GM19468 (cell line): ENCODE measurements around the gene SHISA4.

Experiments used
- ATAC-seq: cut with Tn5 transposase; IDR thresholded peaks from one replicate; pipeline ENCODE4 v1.9.1; 2021; ENCODE audit warnings: mild to moderate bottlenecking, moderate library complexity, moderate number of reproducible peaks; ENCODE audit not compliant: unreplicated experiment; ENCODE audit errors: extremely low read depth

The SHISA4 gene

DNA sequence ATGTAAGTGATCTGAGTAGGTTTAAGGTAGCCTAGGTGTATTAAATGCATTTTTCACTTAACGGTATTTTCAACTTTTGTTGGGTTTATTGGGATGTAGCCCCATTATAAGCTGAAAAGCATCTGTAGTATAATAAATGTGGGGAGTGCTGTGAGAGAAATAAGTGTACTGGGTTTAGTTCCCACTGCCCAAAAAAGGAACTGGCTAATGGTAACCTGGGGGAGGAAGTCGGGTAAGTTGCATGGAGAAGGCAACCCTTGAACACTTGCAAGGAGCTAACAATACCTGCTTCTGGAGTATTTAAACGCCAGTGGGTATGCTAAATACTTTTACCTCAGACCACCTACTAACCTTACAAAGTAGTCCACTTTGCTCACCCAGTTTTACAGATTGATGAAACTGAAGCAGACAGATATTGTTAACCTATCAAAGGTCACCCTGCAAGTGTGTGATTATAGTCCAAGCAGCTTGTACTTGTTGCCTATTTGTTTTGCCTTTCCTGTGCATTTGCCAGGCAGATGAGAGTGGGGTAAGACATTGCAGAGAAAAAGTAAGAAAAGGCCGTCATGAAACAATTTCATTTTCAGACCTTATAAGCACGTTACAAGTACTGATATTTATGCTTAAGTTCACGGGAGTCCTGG lies 7.6 kb upstream of the SHISA4 start:
- ATAC-seq = no peak

- no peak for ATAC-seq
Measured at GRCh38 chr1:201881617-201882016, 7.1 kb upstream of the SHISA4 start.

GRCh38 chr1:201882665-201883132 lies 6.0 kb upstream of the SHISA4 start:
- ATAC-seq = peak; percentile 12

DNA sequence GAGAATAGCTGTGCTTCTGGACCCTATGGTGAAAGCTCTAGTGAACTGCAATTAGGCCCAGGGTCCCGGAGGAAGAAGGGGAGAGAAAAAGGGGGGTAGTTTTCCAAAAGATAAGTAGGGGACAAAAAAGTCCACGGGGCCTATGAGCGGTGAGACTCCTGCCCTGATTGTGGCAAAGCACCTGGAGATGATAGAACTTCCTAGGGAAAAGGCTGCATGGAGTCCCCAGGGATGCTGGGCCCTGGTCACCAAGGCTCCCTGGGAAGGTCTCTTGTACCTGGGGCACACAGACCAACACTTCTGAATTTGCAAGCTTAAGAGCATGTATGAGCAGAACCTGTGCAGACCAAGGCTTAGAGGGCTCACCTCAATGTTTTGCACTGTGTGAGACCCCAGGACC lies 5.4 kb upstream of the SHISA4 start:
- no peak for ATAC-seq

DNA sequence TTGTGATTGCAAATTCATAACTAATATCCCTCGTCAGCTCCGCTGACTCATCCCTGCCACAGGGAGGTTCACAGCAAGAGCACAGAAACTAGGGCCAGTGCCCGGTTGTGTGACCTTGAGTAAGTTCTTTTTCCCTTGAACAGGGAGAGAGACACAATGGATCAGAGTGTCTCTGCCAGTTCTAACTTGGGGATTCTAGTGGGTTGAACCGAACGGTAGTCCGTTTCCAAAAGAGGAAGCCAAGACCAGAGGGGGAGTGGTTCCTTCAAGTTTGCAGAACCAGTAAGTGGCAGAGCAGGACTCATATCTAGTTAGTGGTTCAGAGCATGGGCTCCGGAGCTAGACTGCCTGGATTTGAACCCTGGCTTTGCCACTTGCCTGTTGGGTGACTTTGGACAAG lies 4.9 kb upstream of the SHISA4 start:
- no peak for ATAC-seq

GRCh38 chr1:201884425-201884824 lies 4.3 kb upstream of the SHISA4 start:
- no peak for ATAC-seq

DNA sequence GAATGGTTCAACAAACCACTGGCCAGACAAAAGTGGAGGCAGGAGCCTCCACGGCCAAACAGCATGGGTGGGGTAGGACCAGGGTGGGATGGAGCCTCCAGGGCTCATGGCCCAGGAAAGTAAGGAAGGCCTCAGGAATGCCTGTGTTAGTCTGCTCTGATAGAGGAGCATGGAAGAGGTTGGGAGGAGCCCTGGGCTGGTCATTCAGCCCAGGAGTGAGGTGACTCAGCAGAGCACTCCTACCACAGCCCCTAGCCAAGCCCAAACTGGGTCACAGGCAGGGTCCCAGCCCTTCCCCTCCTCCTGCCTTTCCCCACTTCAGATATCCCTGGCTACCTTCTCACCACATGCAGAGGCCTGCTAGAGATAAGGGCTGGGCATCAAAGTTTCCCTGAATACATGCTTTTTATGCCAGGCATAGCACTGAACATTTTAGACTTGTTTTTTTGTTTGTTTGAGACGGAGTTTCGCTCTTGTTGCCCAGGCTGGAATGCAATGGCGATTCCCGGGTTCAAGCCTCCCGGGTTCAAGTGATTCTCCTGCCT lies 3.1 kb upstream of the SHISA4 start:
- no peak for ATAC-seq

DNA sequence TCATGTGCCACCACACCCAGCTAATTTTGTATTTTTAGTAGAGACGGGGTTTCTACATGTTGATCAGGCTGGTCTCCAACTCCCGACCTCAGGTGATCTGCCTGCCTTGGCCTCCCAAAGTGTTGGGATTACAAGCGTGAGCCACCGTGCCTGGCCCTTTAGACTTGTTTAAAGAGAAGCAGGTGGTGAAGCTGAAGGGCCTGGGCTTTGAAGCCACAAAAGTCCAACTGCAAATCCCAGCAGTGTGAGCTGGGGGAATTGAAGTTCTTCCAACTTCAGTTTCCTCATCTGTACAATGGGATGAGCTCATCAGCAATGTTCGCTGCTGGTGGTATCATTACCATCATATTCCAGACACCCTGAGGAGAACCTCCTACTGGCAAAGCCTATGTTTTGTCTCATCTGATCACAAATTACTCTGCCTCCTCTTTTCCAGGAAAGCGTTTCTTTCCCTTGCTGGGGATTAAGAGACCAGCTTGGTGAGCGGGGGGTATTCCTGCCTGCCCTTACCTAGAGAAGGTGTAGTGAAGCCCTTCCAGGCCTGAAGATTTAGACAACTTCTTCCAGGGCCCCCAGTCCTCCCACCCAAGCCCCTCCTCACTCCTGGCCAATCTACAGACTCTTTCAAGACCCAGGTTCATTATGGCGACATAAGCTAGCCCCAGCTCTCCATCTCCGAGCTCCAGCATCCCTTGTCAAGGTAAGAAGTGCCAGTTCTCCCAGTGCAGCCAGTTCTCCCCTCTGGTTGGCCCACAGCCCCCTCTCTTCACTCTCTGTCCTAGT lies 2.4 kb upstream of the SHISA4 start:
- ATAC-seq = no peak

- no peak for ATAC-seq
Measured at GRCh38 chr1:201887116-201887866, 1.4 kb upstream of the SHISA4 start.

- no peak for ATAC-seq
Measured at GRCh38 chr1:201889090-201889968, 631 bp downstream of the SHISA4 start.

DNA sequence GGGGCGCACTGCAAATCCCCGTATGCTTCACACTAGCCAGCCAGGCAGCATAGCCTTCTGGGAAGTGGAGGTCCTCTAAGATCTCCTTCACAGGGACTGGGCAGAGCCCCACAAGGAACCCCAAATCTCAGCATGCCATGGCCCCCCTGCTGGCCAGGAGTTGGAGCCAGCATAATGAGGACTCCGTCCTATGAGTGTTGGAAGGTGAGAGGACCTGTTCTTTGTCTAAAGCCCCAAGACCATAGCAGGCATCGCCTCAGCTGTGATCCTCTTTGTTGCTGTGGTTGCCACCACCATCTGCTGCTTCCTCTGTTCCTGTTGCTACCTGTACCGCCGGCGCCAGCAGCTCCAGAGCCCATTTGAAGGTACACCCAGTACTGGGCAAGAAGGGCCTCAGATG lies 1.5 kb downstream of the SHISA4 start:
- ATAC-seq = no peak

GRCh38 chr1:201890806-201891450 lies 2.2 kb downstream of the SHISA4 start:
- ATAC-seq = no peak

DNA sequence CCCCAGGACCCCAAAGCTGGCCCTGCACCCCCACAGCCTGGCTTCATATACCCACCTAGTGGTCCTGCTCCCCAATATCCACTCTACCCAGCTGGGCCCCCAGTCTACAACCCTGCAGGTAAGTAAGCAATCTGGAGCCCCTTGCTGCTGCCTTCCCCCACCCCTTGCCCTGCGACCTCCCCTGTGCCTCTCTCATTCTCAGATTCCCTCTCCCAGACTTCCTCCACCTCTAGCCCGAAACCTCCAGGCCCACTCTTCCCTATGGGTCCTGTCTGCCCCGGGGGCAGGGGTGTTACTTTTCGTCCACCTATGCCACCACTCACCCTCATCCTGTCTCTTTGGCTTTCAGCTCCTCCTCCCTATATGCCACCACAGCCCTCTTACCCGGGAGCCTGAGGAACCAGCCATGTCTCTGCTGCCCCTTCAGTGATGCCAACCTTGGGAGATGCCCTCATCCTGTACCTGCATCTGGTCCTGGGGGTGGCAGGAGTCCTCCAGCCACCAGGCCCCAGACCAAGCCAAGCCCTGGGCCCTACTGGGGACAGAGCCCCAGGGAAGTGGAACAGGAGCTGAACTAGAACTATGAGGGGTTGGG lies 2.9 kb downstream of the SHISA4 start:
- ATAC-seq = no peak

DNA sequence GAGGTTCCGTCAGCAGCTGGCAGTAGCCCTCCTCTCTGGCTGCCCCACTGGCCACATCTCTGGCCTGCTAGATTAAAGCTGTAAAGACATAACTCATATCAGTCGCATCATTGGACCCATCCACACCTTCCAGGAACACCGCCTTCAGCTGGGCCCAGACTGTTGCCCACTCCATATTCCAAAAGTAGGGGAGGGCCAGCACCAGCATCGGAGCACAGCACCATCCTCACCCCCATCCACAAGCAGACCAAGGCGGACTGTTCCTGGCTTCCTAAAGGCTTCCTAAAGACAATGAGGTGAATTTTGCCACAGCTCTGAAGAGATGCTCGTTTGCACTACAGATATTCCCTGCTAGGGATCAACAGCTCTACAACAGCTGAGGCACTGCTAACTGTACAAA lies 3.5 kb downstream of the SHISA4 start:
- no peak for ATAC-seq

DNA sequence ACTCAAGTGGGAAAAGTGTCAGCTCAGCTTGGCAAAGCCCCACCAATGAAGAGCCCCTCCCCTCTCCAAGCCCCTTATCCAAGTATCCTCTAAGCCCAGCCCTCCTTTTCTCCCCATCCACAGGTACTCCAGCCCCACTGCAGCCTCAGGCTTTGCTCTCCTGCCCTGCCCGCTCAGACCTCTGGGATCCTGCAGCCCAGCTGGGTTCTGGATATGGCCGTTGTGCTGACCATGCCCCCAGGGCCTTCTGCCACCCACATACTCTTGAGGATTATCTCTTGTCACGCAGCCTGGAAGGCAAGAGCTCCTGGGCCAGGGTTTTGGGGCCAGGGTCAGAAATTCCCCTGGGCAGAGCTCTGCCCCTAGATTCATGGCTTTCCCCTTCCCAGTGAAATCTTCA lies 4.7 kb downstream of the SHISA4 start:
- no peak for ATAC-seq

DNA sequence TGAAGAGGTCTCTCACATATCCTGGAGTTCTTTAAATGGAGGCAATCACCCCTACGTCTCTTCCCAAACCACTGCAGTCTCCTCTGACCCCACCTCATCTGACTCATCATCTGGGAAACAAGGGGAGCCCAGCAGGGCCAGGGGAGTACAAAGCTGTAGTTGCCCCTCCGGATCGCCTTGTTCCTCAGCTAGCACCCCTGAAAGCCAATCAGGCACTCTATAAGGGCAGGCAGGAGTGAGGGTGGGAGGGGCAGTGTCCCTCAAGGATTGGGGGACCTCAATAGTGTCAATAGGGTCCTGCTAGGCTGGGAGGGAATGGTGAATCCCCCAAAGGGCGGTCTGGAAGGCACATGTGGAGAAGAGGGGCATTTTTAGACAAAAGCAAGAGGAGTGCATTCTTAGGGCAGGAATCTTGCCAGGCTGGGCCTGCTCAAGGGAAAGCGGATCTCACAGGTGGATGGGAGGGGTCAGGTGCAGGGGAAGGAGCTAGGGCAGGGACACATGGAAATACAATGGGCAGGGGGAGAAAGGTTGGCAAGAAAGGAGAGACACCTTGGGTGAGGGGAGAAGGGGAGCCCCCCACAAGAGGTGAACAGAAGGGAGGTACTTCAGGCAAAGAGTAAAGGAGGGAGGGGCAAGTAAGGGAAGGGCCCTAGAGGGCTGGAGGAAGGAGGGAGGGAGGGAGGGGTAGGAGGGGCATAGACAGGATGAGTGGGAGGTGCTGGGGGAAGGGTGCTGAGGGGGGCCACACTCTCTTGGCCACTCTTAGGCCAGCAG lies 5.8 kb downstream of the SHISA4 start:
- no peak for ATAC-seq

DNA sequence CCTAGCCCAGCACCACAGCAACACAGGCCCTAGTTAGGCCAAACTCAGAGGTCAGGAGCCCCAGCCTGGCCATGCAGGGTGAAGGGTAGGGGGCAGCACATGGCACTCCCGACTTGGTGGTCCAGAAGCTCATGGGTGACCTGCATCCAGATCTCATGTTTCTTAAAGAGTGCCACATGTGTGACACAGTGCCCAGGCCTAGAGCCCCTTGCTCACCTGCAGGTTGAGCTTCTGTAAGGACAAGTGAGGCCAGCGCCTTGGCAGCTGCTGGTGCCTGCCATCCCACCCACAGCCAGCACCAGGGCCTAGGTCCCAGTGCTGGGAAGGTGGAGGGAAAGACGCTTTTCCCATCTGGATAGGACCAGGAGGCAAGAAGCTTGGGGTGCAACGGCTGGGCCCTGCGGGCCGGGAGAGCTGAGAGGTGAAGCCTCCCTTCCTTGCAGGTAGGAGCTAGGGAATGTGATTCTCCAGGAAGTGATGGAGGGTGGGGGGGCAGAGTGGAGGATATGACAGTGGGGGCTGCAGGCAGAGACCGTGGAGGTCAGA lies 6.5 kb downstream of the SHISA4 start:
- no peak for ATAC-seq
